AG20443 (cell line): Measurements from ENCODE around the gene FAM78A.
"Not testable (repeated sequence)": the region's sequence is repeated elsewhere in the genome, so short reads cannot be mapped to it uniquely, and the experiment has no call there.

ENCODE experiments used
- DNase-seq: peaks from one replicate; pipeline ENCODE4 v3.0.0; 2012; ENCODE audit warnings: low spot score, mixed read lengths

The FAM78A gene

GRCh38 chr9:131263033-131263343 lies 13.3 kb downstream of the FAM78A start:
- not testable (repeated sequence) for DNase-seq

- DNase-seq, result no peak
Observed at GRCh38 chr9:131262327-131263032, 13.8 kb downstream of the FAM78A start.

- no peak for DNase-seq
Observed at GRCh38 chr9:131260751-131261452, 15.4 kb downstream of the FAM78A start.

- no peak for DNase-seq
Observed at GRCh38 chr9:131259916-131260597, 16.3 kb downstream of the FAM78A start.

- DNase-seq, result no peak
Observed at GRCh38 chr9:131259432-131259898, 16.8 kb downstream of the FAM78A start.

GRCh38 chr9:131258698-131259431 lies 17.4 kb downstream of the FAM78A start:
- no peak for DNase-seq

- no peak for DNase-seq
Observed at GRCh38 chr9:131258186-131258585, 18.1 kb downstream of the FAM78A start.

GRCh38 chr9:131257266-131258025 lies 18.9 kb downstream of the FAM78A start:
- no peak for DNase-seq

GRCh38 chr9:131255676-131256197 lies 20.6 kb downstream of the FAM78A start:
- no peak for DNase-seq

- DNase-seq, result no peak
Observed at GRCh38 chr9:131254626-131255025, 21.7 kb downstream of the FAM78A start.

- DNase-seq, result peak; percentile 60
Observed at GRCh38 chr9:131253891-131254491, 22.3 kb downstream of the FAM78A start.

GRCh38 chr9:131252120-131252519 lies 24.2 kb downstream of the FAM78A start:
- DNase-seq, result no peak

- DNase-seq, result no peak
Observed at GRCh38 chr9:131246618-131247017, 29.7 kb downstream of the FAM78A start.

- not testable (repeated sequence) for DNase-seq
Observed at GRCh38 chr9:131244331-131244730, 32.0 kb downstream of the FAM78A start.

- DNase-seq, result no peak
Observed at GRCh38 chr9:131240047-131240921, 36.0 kb downstream of the FAM78A start.

GRCh38 chr9:131239161-131239975 lies 36.9 kb downstream of the FAM78A start:
- no peak for DNase-seq

GRCh38 chr9:131238402-131239021 lies 37.8 kb downstream of the FAM78A start:
- DNase-seq, result no peak

- peak; percentile 91 for DNase-seq
Observed at GRCh38 chr9:131237931-131238401, 38.3 kb downstream of the FAM78A start.
